Measurements from ENCODE around the gene TBC1D2. TPM values are rescaled to one million over a fixed set of nuclear protein-coding genes. Genes with fewer than 3 reads are reported as not detected.

Gene TBC1D2
- total and polyA plus RNA-seq, 2 donors (not counting 1 experiment from before 2014, with no cell fraction given): 7.5 to 24.9 TPM

GRCh38 chr9:98226957-98227356, 28.5 kb downstream of the TBC1D2 start:
- Histone ChIP-seq H3K4me3 (replicated peaks in 1 of 4; ENCODE audit: control extremely low read depth in 1 of 4, insufficient read depth in 1 of 4, low read depth in 3 of 4, low read length in 4 of 4) (no peak overlapping the region), H3K4me1 (ENCODE audit: control insufficient read depth, extremely low read depth, insufficient read depth, low read length) (peaks cover 28% of the 10 kb centered on the region), H3K9me3 (ENCODE audit: control insufficient read depth, insufficient read depth, low read depth, low read length) (no peaks in the 10 kb centered on the region), H2AFZ (ENCODE audit: low read length) (no peak overlapping the region), H3K79me2 (ENCODE audit: control insufficient read depth, insufficient read depth, low read length) (no peaks in the 10 kb centered on the region), H3K27me3 (ENCODE audit: control insufficient read depth, insufficient read depth, low read length) (no peaks in the 10 kb centered on the region), H3K27ac (ENCODE audit: insufficient read depth, low read length) (no peak overlapping the region), H3K36me3 (ENCODE audit: control insufficient read depth, insufficient read depth, low read length) (peaks cover 7% of the 10 kb centered on the region), H3K9ac (ENCODE audit: insufficient read depth, low read length) (no peak overlapping the region), H4K20me1 (ENCODE audit: control insufficient read depth, extremely low read depth, insufficient read depth, low read length) (no peaks in the 10 kb centered on the region), H3K4me2 (ENCODE audit: extremely low read depth, insufficient read depth, low read length) (no peak overlapping the region)
- TF ChIP-seq EZH2 (IDR thresholded peaks at IDR 0.05; ENCODE audit: low read length, missing control alignments): no peak
- no peak for TF ChIP-seq CTCF (conservative IDR thresholded peaks at IDR 0.05 in 1 of 2, IDR thresholded peaks at IDR 0.05 in 1 of 2; ENCODE audit: low read depth in 1 of 2, low read length in 2 of 2)
- no peak for DNase-seq (ENCODE audit: low read depth in 2 of 2)

- Histone ChIP-seq H3K9ac (ENCODE audit: insufficient read depth, low read length) (no peak overlapping the region), H3K4me1 (ENCODE audit: control insufficient read depth, extremely low read depth, insufficient read depth, low read length) (peaks cover 28% of the 10 kb centered on the region), H4K20me1 (ENCODE audit: control insufficient read depth, extremely low read depth, insufficient read depth, low read length) (no peaks in the 10 kb centered on the region), H2AFZ (ENCODE audit: low read length) (no peak overlapping the region), H3K4me2 (ENCODE audit: extremely low read depth, insufficient read depth, low read length) (no peak overlapping the region), H3K79me2 (ENCODE audit: control insufficient read depth, insufficient read depth, low read length) (no peaks in the 10 kb centered on the region), H3K36me3 (ENCODE audit: control insufficient read depth, insufficient read depth, low read length) (peaks cover 7% of the 10 kb centered on the region), H3K4me3 (replicated peaks in 1 of 4; ENCODE audit: control extremely low read depth in 1 of 4, insufficient read depth in 1 of 4, low read depth in 3 of 4, low read length in 4 of 4) (no peak overlapping the region), H3K27me3 (ENCODE audit: control insufficient read depth, insufficient read depth, low read length) (no peaks in the 10 kb centered on the region), H3K27ac (ENCODE audit: insufficient read depth, low read length) (peak overlapping the region; percentile 35), H3K9me3 (ENCODE audit: control insufficient read depth, insufficient read depth, low read depth, low read length) (no peaks in the 10 kb centered on the region)
- TF ChIP-seq EZH2 (IDR thresholded peaks at IDR 0.05; ENCODE audit: low read length, missing control alignments) (no peak), CTCF (conservative IDR thresholded peaks at IDR 0.05 in 1 of 2, IDR thresholded peaks at IDR 0.05 in 1 of 2; ENCODE audit: low read depth in 1 of 2, low read length in 2 of 2) (no peak)
- DNase-seq (ENCODE audit: low read depth in 2 of 2): peak in 1 of 2 donors; percentile 65
These were observed 28.9 kb downstream of the TBC1D2 start for GRCh38 chr9:98226516-98226915.

- no peak overlapping the region for H2AFZ ChIP-seq (ENCODE audit: low read length)
- H3K9me3 ChIP-seq (ENCODE audit: control insufficient read depth, insufficient read depth, low read depth, low read length): no peaks in the 10 kb centered on the region
- no peaks in the 10 kb centered on the region for H4K20me1 ChIP-seq (ENCODE audit: control insufficient read depth, extremely low read depth, insufficient read depth, low read length)
- H3K4me1 ChIP-seq (ENCODE audit: control insufficient read depth, extremely low read depth, insufficient read depth, low read length): peaks cover 28% of the 10 kb centered on the region
- peaks cover 11% of the 10 kb centered on the region for H3K36me3 ChIP-seq (ENCODE audit: control insufficient read depth, insufficient read depth, low read length)
- peak overlapping the region; percentile 36 for H3K27ac ChIP-seq (ENCODE audit: insufficient read depth, low read length)
- no peak overlapping the region for H3K4me3 ChIP-seq (replicated peaks in 1 of 4; ENCODE audit: control extremely low read depth in 1 of 4, insufficient read depth in 1 of 4, low read depth in 3 of 4, low read length in 4 of 4)
- no peak for DNase-seq (ENCODE audit: low read depth in 2 of 2)
- H3K4me2 ChIP-seq (ENCODE audit: extremely low read depth, insufficient read depth, low read length): no peak overlapping the region
- no peaks in the 10 kb centered on the region for H3K79me2 ChIP-seq (ENCODE audit: control insufficient read depth, insufficient read depth, low read length)
- H3K9ac ChIP-seq (ENCODE audit: insufficient read depth, low read length): no peak overlapping the region
- no peaks in the 10 kb centered on the region for H3K27me3 ChIP-seq (ENCODE audit: control insufficient read depth, insufficient read depth, low read length)
- no peak for TF ChIP-seq EZH2 (IDR thresholded peaks at IDR 0.05; ENCODE audit: low read length, missing control alignments)
- TF ChIP-seq CTCF (conservative IDR thresholded peaks at IDR 0.05 in 1 of 2, IDR thresholded peaks at IDR 0.05 in 1 of 2; ENCODE audit: low read depth in 1 of 2, low read length in 2 of 2): no peak
These were observed 30.4 kb downstream of the TBC1D2 start for GRCh38 chr9:98225015-98225442.

Measured in fibroblast of lung (primary cell).